Measurements from ENCODE around the gene CLIC5.

- no peak for TF ChIP-seq CTCF (conservative IDR thresholded peaks at IDR 0.05; ENCODE audit: low read length)
- TF ChIP-seq EZH2phosphoT487 (IDR thresholded peaks at IDR 0.05; ENCODE audit: borderline replicate concordance, low read depth, low read length), result no peak
Observed at GRCh38 chr6:45892696-45893245, 122.9 kb downstream of the CLIC5 start.
